ENCODE measurements around the gene ABHD17C.

GRCh38 chr15:80774486-80774885 is 79.4 kb downstream of the ABHD17C start:
- TF ChIP-seq CTCF (IDR thresholded peaks at IDR 0.05; ENCODE audit: insufficient read depth, low read length) (no peak), POLR2AphosphoS5 (IDR thresholded peaks at IDR 0.05; ENCODE audit: low read depth) (no peak)
- TF ChIP-seq, protein P1, sequence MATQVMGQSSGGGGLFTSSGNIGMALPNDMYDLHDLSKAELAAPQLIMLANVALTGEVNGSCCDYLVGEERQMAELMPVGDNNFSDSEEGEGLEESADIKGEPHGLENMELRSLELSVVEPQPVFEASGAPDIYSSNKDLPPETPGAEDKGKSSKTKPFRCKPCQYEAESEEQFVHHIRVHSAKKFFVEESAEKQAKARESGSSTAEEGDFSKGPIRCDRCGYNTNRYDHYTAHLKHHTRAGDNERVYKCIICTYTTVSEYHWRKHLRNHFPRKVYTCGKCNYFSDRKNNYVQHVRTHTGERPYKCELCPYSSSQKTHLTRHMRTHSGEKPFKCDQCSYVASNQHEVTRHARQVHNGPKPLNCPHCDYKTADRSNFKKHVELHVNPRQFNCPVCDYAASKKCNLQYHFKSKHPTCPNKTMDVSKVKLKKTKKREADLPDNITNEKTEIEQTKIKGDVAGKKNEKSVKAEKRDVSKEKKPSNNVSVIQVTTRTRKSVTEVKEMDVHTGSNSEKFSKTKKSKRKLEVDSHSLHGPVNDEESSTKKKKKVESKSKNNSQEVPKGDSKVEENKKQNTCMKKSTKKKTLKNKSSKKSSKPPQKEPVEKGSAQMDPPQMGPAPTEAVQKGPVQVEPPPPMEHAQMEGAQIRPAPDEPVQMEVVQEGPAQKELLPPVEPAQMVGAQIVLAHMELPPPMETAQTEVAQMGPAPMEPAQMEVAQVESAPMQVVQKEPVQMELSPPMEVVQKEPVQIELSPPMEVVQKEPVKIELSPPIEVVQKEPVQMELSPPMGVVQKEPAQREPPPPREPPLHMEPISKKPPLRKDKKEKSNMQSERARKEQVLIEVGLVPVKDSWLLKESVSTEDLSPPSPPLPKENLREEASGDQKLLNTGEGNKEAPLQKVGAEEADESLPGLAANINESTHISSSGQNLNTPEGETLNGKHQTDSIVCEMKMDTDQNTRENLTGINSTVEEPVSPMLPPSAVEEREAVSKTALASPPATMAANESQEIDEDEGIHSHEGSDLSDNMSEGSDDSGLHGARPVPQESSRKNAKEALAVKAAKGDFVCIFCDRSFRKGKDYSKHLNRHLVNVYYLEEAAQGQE (IDR thresholded peaks at IDR 0.05; ENCODE audit: insufficient replicate concordance, low read depth): no peak
